ENCODE measurements around the gene MBNL2.

MBNL2 gene

DNA sequence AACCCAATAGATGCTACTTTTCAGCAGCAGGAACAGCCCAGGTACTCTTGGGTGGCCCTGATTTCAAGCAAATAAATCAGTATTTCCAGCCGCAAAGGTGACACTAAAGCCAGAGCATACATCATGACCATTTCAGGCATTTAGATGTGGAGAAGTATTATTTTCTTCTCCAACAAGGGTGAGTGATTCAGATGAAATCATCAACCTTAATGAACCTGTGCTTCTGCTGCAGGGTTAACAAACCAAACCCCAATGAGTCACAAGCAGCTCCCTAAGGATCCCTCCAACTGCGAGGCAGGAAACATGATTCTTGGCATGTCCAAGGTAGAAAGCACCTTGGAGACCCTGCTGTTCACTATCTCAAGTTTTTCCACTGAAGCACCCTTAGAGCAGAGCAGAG, 32.7 kb downstream of the MBNL2 start:
- TF ChIP-seq ZFX (IDR thresholded peaks at IDR 0.05) = no peak
- TF ChIP-seq, protein P1, sequence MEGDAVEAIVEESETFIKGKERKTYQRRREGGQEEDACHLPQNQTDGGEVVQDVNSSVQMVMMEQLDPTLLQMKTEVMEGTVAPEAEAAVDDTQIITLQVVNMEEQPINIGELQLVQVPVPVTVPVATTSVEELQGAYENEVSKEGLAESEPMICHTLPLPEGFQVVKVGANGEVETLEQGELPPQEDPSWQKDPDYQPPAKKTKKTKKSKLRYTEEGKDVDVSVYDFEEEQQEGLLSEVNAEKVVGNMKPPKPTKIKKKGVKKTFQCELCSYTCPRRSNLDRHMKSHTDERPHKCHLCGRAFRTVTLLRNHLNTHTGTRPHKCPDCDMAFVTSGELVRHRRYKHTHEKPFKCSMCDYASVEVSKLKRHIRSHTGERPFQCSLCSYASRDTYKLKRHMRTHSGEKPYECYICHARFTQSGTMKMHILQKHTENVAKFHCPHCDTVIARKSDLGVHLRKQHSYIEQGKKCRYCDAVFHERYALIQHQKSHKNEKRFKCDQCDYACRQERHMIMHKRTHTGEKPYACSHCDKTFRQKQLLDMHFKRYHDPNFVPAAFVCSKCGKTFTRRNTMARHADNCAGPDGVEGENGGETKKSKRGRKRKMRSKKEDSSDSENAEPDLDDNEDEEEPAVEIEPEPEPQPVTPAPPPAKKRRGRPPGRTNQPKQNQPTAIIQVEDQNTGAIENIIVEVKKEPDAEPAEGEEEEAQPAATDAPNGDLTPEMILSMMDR (conservative IDR thresholded peaks at IDR 0.05) = no peak
- no peak overlapping the region for H3K27ac ChIP-seq

DNA sequence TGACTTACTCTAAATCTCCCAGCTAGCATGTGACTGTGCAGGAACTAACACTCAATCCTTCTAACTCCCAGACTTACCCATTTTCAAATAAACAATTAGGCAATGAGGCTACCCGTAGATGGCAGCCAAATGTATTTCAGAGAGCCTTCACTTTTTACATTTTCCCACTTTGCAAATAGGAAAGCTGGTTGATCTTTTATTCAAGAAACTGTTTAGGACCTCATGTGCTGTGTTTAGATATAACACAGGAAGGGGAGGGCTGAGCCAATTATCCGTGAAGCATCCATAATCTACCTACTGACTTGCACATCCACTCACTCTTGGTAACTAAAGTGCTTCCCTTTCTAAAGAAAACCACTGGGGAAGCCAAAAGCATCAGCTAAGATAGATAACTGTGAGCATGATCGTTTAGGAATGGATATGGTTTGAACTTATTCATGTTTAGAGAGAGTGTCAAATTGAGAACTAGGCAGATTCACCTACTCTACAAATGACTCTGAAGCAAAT, 33.4 kb downstream of the MBNL2 start:
- H3K27ac ChIP-seq = no peak overlapping the region
- TF ChIP-seq, protein P1 (conservative IDR thresholded peaks at IDR 0.05) = no peak
- TF ChIP-seq ZFX (IDR thresholded peaks at IDR 0.05) = no peak

DNA sequence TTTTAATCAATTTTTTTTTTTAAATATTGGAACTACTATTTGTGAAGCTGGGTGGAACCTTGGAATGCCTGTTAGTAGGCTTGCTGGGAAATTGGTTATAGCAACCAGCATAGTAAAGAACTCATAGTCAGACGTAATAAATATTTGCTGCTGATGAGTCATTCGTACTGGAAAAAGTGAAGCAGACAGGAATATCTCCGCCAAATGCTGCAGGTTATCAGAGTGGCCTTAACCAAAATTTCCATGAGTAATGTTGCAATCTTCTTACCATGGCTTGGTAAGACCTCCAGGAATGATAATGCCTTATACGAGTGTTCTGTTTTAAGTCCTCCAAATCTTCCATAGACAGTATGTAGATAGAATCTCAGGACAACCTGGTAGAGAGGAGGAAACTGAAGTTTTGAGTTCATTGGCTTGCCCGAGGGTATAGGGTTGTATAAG, 34.2 kb downstream of the MBNL2 start:
- no peak for TF ChIP-seq ZFX (IDR thresholded peaks at IDR 0.05)
- TF ChIP-seq, protein P1 (conservative IDR thresholded peaks at IDR 0.05) = no peak
- no peak overlapping the region for H3K27ac ChIP-seq

DNA sequence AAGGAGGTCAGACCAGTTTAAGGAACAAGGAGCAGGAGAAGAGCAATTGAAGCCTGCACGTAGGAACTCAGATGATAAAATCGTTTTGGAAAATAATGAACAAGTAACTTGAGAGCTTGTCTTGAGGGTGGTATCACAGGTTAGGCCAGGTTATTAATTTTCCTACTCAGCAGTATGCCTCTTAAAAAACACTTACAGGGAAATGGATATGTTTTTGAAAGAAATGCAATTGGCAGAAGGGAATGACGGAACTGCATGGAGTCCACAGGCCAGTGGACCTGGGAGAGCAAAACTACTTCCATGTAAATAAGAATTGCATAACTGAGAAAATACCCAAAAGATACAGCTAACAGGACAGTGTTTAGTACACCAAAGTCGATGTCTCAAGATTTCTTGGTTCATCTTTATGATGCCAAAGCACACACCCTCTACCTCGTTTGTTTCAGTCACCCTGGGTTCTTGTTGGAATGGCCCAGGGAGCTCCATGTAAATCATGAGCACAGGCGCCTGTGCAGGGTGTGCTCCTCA, 35.2 kb downstream of the MBNL2 start:
- H3K27ac ChIP-seq = peak overlapping the region; percentile 92
- TF ChIP-seq, protein P1 (conservative IDR thresholded peaks at IDR 0.05) = no peak
- TF ChIP-seq ZFX (IDR thresholded peaks at IDR 0.05) = no peak

DNA sequence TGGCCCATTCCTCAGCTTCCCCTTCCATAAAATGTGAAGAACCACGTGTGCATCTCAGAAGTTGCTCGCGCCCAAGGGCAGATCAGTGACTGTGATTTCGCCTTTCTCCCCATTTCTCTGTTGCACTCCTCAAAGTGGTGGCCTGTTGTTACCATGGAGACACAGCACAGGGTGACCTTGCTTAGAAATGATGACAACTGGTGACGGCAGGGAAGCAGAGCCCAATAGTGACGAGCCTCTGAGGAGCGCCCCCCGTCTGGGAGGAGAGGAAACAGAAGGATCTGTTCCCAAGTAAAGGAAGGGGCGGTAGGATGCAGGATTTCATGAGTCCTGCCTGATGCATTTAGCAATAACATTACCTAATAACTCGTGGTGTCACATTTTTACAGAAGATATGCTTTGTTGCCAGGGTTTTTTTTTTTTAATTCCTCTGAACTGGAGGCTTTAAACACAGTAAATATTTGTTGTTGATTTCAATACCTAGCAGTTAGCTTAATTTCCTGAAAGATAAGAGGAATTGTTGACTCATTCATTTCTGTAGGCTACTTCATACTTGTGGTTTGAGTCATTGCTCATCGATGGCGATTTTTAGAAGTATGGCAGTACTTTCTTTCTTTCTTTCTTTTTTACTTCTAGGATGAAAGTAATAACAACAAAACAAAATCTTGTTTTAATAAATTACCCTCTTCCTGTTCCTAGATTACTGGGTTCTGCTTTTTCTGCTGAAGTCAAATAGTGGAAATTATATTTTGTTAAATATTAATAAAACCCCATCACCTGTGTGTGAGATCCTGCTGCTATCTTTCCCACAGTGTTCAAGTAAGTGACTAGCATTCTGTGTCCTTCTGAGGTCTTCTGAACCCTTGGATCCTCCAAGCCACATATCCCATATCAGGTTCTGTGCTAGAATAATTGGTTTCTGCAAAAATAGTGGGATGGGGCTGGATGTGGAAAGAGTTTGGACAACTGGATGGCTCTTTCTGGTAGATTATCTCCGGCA, 36.0 kb downstream of the MBNL2 start:
- TF ChIP-seq, protein P1 (conservative IDR thresholded peaks at IDR 0.05) = no peak; the same call in 1 of the 2 replicates
- no peak for TF ChIP-seq ZFX (IDR thresholded peaks at IDR 0.05)
- peak overlapping the region; percentile 92 for H3K27ac ChIP-seq

DNA sequence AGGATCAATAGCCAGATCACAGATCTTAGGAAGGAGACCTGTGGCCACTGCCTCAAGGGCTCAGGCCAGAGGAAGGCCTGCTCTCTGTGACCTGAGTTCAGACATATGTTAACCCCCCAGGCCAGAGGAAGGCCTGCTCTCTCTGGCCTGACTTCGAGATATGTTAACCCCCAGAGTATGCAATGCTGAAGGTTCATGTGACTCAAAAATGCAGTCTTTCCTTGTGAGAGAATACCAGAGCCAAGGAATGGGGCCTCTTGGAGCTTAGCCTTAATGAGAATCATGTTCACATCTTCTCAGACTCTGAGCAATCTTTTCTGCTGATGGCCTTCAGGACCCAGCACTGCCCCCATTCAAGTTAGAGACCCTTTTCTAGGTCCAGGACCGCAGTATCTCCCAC, 36.7 kb downstream of the MBNL2 start:
- peak overlapping the region; percentile 61 for H3K27ac ChIP-seq

More for the DNA sequence above, 36.7 kb downstream of the MBNL2 start:
- TF ChIP-seq ZFX (IDR thresholded peaks at IDR 0.05) = no peak
- TF ChIP-seq, protein P1 (conservative IDR thresholded peaks at IDR 0.05) = no peak
